ENCODE measurements around the gene COPS3.

- TF ChIP-seq CTCF (IDR thresholded peaks at IDR 0.05) (no peak), POLR2AphosphoS5 (IDR thresholded peaks at IDR 0.05) (no peak), POLR2A (IDR thresholded peaks at IDR 0.05) (no peak)
Measured at GRCh38 chr17:17289086-17289485, 8.0 kb upstream of the COPS3 start.
